HuH-7.5 (cell line): ENCODE results near the gene CAB39L.

ENCODE experiments used
- DNase-seq: peaks from one replicate; pipeline ENCODE4 v3.0.0; 2011; ENCODE audit warnings: low spot score

CAB39L gene

DNA sequence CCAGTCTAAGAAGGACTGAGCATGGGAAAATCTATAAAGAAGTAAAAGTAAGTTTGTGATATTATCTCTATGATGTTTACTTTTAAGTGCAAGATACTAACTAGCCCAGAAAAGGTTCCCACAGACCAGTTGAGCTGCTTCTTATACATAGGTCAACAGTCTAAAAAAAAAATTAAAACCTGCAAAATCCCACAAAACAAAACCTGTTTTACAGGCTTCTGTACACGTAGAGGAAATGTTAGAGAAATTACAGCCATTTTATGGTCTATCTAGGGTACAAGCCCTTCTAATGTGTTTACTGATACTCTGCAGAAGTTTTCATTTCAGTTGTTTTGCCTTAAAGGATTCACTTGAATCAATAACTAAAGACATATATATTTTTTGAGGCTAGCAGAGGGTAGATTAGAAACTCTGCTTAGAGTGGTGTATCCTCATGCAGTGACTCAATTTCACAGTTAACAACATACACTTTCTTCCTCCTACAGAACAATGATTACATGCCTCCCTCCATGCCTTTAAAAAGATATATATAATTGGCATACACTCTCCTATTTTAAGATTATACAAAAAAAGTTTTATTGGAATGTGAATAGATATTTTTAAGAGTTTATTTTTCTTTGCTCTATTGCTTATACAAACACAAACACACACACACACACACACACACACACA is 43.9 kb downstream of the CAB39L start:
- no peak for DNase-seq

DNA sequence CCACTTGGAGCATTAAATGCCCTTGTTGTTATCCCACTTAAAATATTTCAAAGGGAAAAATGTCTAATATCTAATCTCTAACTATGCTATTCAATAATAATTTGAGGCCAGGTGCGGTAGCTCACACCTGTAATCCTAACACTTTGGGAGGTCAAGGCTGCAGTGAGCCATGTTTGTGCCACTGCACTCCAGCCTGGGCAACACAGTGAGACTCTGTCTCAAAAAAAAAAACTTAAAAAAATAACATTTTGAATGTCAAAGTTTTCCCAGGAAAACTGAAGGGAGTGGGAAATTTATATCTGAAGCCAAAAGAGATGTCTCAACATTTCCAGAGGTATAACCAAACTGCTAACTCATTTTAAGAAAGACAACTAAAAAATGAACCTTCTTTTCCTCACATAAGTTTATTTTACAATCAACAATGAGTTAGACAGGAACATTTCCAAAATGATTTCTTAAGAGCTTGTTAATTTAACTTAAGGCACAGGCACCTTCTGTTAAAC is 47.9 kb downstream of the CAB39L start:
- no peak for DNase-seq

- no peak for DNase-seq
These were observed 48.4 kb downstream of the CAB39L start for GRCh38 chr13:49395451-49395865.

GRCh38 chr13:49388091-49388635 is 55.7 kb downstream of the CAB39L start:
- no peak for DNase-seq

- DNase-seq = no peak
These were observed 57.2 kb downstream of the CAB39L start for GRCh38 chr13:49386664-49387063.

DNA sequence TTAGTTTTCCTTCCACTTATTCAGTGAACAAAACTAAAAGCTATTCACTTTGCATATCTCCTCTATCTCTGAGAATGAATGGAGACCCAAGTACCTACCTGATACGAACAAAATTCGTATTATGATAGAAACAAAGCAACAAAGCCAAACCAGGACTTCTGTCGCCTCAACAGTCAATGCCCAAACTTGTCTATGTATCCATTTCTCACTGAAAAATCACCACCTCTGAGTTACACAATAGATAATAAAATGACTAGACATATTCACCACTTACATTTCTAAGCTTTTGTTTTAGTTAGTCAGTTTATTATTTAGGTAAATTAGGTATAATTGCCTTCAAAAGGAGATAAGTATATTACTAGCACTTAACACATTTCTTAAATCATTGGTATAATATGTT is 67.7 kb downstream of the CAB39L start:
- DNase-seq = no peak

DNA sequence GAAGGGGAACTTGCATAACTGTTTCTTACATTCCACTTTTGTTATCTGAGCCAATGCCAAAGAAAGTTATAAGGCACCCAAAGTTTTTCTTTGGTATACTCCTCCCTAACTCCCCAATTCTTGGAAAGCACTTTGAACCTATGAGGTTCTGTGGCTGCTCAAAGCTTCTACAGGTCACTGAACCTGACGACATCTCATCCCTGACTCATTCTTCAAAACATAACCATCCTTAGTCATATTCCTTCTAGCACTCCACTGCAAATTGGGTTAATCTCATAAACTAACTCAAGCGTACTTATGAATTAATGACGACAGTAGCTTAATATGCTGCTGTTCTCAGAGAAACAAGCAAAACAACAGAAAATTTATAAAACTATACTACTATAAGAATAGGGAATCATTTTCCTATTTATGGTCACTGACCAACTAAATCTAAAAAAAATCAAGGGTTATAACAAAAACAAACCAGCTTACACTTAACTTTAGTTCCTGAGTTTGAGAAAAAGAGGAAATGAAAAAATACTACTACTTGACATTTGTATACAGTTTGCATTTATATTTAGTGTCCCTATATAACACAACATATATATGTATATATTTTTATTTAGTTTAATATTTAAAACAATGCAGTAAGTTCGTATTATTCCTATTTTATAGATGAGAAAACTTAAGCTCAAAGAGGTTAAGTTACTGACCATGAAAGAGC is 69.1 kb downstream of the CAB39L start:
- DNase-seq = no peak

DNA sequence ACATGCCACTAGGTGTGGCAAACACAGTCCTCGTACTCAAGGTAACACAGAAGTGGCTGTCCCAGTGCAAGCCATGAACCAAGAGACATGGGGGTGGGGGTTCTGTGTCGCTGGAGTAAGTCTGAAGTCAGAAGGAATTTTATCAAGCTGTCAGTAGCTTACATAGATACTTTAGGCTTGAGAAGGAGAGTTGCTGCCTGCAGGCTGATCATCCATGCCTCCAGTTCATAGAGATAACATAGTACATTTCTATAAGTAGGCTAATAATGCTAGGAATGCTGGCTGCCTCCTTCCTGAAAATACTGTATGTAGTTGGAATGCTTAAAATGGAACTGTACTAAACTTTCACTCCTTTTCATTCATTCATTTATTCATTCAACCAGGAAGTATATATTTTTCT is 70.1 kb downstream of the CAB39L start:
- DNase-seq = no peak

DNA sequence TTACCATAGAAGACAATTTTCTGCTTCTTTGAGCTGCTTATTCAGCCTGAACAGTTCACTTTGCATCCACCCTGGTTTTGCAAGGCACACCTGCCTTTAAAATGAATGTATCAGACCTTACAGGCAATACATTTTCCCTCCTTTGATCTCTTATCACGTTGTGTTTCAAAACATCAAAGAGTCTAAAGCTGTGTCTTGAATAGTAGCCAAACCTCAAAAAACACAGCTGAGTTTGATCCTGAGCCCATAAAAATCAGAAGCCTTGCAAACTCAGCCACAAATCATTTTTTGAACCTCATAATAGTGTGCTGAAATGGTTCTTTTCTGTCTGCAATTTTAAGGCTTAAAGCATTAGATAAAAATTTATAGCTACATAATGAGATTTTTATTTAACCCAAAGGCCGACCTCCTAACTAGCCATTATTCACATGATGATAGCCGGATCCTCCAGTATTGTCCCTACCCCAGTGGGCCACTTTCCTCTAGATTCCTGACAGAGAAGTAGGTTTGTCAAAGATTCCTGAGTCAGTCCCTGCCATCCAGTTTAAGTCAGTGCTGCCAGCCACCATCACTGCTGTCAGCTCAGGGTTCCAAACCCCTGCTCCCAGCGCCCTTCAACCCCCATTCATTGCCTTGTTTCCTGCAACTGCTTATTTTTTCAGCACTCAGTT is 71.8 kb downstream of the CAB39L start:
- no peak for DNase-seq

DNA sequence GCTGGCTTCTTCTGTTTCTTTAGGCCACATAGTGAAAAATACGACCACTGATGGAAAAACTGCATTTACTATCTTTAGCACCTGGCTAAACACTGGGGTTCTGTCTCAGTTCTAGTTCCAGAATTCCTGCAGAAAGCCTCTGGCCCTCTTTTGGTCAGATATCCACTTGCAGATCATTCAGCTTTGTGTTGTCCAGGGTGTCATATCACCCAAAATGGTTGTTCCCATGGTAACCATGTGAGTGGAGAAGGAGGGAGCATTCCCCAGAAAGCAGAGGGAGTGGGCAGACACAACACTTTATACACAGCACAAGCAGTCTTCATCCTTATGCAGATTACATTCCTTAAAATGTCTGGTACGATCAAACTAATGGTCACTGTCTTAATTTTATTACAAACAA is 73.5 kb downstream of the CAB39L start:
- no peak for DNase-seq

DNA sequence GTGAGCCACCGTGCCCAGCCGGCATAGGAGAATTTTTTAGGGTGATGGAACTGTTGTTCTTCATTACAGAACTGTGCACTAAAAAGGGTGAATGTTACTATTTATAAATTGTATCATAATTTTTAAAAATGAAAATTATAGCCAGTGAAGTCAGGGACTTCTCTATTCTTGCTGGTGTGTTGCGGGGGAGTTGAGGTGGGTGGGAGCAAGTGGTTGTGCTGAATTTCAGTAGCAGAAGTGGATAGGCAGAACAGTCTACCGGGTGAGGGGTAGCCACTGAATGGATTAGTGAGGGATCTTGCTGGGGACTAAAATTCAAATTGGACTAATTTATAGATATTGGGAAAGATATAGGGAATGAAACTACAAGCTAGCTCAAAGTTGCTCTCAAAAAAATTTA is 74.0 kb downstream of the CAB39L start:
- no peak for DNase-seq

DNA sequence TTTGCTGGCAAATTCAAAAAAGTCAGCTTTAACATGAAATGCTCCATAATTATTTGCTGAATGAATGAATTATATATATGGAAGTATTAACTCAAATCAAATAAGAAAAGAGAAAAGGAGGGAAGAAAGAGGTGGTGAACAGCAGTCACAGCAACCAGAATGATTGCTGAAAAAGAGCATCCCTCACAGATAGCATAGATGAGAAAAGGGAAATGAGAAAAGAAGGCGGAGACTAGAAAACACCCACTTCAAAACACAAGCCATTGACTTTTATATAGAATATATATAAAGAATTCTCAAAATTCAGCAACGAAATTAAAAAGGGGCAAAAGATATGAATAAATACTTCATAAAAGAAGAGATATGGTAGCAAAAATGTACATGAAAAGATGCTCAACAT is 75.2 kb downstream of the CAB39L start:
- no peak for DNase-seq

DNA sequence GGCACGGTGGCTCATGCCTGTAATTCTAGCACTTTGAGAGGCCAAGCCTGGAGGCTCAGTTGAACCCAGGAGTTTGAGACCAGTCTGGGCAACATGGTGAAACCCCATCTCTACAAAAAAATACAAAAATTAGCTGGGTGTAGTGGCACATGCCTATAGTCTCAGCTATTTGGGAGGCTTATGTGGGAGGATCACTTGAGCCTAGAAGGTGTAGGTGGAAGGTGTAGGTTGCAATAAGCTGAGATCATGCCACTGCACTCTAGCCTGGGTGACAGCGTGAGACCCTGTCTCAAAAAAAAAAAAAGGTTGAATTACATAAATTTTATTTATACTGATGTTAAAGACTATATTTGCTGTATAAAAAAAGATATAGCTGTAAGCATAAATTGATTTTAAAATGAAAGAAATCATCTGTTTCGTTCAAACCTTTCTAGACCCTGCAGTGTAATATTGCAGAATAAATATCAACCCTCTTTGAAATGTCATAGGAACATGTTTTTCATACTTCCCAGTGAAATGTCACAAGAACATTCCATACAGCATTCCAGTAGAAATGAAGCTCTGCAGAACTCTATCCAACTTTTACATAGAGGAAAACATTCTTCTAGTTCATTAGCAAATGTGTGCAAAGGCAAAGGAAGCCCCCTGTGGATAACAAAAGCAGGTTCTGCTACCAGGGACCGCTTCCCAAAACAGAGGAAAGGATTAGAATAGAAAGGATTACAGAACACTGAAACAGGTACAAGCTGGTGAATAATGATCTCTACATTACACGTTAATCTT is 76.0 kb downstream of the CAB39L start:
- DNase-seq = no peak

DNA sequence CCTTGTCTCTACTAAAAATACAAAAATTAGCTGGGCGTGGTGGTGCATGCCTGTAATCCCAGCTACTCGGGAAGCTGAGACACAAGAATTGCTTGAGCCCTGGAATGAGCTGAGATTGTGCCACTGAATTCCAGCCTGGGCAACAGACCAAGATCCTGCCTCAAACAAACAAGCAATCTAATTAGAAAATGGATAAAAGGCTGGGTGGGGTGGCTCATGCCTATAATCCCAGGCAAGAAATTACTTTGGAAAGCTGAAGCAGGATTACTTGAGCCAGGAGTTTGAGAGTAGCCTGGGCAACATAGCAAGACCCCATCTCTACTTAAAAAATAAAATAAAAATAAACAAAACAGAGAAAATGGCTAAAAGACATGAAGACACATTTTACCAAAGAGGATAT is 77.0 kb downstream of the CAB39L start:
- DNase-seq = no peak

DNA sequence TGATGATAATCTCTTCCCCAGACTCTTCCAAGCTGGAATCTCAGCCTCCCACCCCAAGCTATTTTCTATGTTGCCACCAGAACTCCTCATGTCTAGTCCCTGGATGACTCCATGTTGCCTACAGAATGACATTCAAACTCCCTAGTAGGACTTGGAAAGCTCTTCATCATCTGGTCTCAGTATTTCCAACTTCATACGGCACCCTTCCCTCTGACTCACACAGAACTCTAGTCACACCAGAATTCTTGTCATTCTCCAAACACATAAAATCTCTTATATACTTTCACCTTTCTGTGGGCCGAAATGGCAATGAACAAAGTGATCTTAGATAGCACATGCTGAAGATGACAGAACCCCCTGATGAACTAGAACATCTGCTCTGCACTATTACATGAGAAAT is 86.2 kb downstream of the CAB39L start:
- DNase-seq = no peak

- DNase-seq = no peak
These were observed 87.6 kb downstream of the CAB39L start for GRCh38 chr13:49356223-49356622.

GRCh38 chr13:49354719-49355118 is 89.1 kb downstream of the CAB39L start:
- DNase-seq = no peak

- DNase-seq = no peak
These were observed 90.0 kb downstream of the CAB39L start for GRCh38 chr13:49353908-49354307.

GRCh38 chr13:49351871-49352270 is 92.0 kb downstream of the CAB39L start:
- no peak for DNase-seq

- DNase-seq = no peak
These were observed 95.1 kb downstream of the CAB39L start for GRCh38 chr13:49348751-49349150.

DNA sequence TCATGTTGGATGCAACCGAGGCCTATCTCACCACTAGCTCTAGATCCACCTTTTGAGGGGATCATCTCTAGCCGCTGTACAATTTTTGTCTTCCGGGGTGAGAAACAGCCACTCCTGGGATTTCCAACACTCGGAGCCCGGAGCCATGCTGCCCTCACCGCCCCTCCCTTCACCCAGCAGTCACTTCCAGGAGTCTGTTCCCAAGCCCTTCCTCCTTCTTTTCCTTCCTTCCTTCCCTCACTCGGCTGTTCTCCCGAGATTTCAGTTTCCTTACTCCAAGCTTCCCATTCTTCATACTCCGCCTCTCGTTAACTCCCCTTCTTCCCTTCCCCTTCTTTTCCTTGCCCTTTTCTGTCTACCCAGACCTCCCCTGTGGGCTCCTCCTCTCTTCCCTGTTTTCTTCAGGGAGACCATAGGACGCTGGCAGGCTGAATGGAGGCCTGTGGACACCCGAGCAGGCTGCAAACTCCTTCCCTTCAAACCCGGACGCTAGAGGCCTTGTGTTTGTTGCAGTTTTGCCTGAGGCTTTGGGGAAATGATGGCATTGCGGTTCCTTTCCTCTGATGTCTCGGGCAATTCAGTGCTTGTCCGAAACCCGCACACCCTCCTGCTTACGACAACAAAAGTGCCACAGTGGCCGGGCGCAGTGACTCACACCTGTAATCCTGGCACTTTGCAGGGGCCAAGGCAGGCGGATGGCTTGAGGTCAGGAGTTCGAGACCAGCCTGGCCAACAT is 96.0 kb downstream of the CAB39L start:
- DNase-seq = no peak
